ENCODE results near the gene KRT78. TPM values are rescaled to one million over a fixed set of nuclear protein-coding genes. Genes with fewer than 3 reads are reported as not detected.

KRT78 gene
- total RNA-seq, 1 experiment from 2014 or later: not detected

- DNase-seq (ENCODE audit: low read depth): peak; percentile 47
- in situ Hi-C loops (cut with HindIII; ENCODE audit: low pct_unique_long_range_greater_than_20kb, low sequenced_read_pairs): no loop called here
These were observed 1.3 kb downstream of the KRT78 start for GRCh38 chr12:52847335-52848102.

- no peak for DNase-seq (ENCODE audit: low read depth)
- in situ Hi-C loops (cut with HindIII; ENCODE audit: low pct_unique_long_range_greater_than_20kb, low sequenced_read_pairs): no loop called here
These were observed 2.3 kb downstream of the KRT78 start for GRCh38 chr12:52846356-52846970.

- in situ Hi-C loops (cut with HindIII; ENCODE audit: low pct_unique_long_range_greater_than_20kb, low sequenced_read_pairs): no loop called here
- no peak for DNase-seq (ENCODE audit: low read depth)
These were observed 2.8 kb downstream of the KRT78 start for GRCh38 chr12:52845946-52846345.

- in situ Hi-C loops (cut with HindIII; ENCODE audit: low pct_unique_long_range_greater_than_20kb, low sequenced_read_pairs): no loop called here
These were observed 4.4 kb downstream of the KRT78 start for GRCh38 chr12:52844386-52844785.

GRCh38 chr12:52839436-52840105 lies 9.2 kb downstream of the KRT78 start:
- in situ Hi-C loops (cut with HindIII; ENCODE audit: low pct_unique_long_range_greater_than_20kb, low sequenced_read_pairs): no loop called here
- DNase-seq (ENCODE audit: low read depth): no peak

More at GRCh38 chr12:52844386-52844785, 4.4 kb downstream of the KRT78 start:
- no peak for DNase-seq (ENCODE audit: low read depth)

- in situ Hi-C loops (cut with HindIII; ENCODE audit: low pct_unique_long_range_greater_than_20kb, low sequenced_read_pairs): no loop called here
- no peak for DNase-seq (ENCODE audit: low read depth)
These were observed 10.0 kb downstream of the KRT78 start for GRCh38 chr12:52838609-52839435.

GRCh38 chr12:52837781-52838608 lies 10.8 kb downstream of the KRT78 start:
- no peak for DNase-seq (ENCODE audit: low read depth)
- in situ Hi-C loops (cut with HindIII; ENCODE audit: low pct_unique_long_range_greater_than_20kb, low sequenced_read_pairs): no loop called here

- in situ Hi-C loops (cut with HindIII; ENCODE audit: low pct_unique_long_range_greater_than_20kb, low sequenced_read_pairs): no loop called here
- DNase-seq (ENCODE audit: low read depth): peak; percentile 18
These were observed 11.4 kb downstream of the KRT78 start for GRCh38 chr12:52837413-52837741.

GRCh38 chr12:52836491-52837412 lies 12.0 kb downstream of the KRT78 start:
- in situ Hi-C loops (cut with HindIII; ENCODE audit: low pct_unique_long_range_greater_than_20kb, low sequenced_read_pairs): no loop called here
- no peak for DNase-seq (ENCODE audit: low read depth)

- DNase-seq (ENCODE audit: low read depth): no peak
- in situ Hi-C loops (cut with HindIII; ENCODE audit: low pct_unique_long_range_greater_than_20kb, low sequenced_read_pairs): no loop called here
These were observed 12.7 kb downstream of the KRT78 start for GRCh38 chr12:52836042-52836466.

- in situ Hi-C loops (cut with HindIII; ENCODE audit: low pct_unique_long_range_greater_than_20kb, low sequenced_read_pairs): no loop called here
- no peak for DNase-seq (ENCODE audit: low read depth)
These were observed 13.3 kb downstream of the KRT78 start for GRCh38 chr12:52835271-52836041.

- in situ Hi-C loops (cut with HindIII; ENCODE audit: low pct_unique_long_range_greater_than_20kb, low sequenced_read_pairs): no loop called here
- DNase-seq (ENCODE audit: low read depth): no peak
These were observed 14.1 kb downstream of the KRT78 start for GRCh38 chr12:52834727-52835001.

- no peak for DNase-seq (ENCODE audit: low read depth)
- in situ Hi-C loops (cut with HindIII; ENCODE audit: low pct_unique_long_range_greater_than_20kb, low sequenced_read_pairs): no loop called here
These were observed 14.7 kb downstream of the KRT78 start, which contains the start of gene KRT79 for GRCh38 chr12:52833922-52834726. Gene KRT79 (minus strand): TSS chr12:52834311. CDS start chr12:52834260, 51 bp downstream.

GRCh38 chr12:52832985-52833905 lies 15.5 kb downstream of the KRT78 start:
- in situ Hi-C loops (cut with HindIII; ENCODE audit: low pct_unique_long_range_greater_than_20kb, low sequenced_read_pairs): no loop called here
- DNase-seq (ENCODE audit: low read depth): no peak

GRCh38 chr12:52832451-52832850 lies 16.3 kb downstream of the KRT78 start:
- in situ Hi-C loops (cut with HindIII; ENCODE audit: low pct_unique_long_range_greater_than_20kb, low sequenced_read_pairs): no loop called here
- no peak for DNase-seq (ENCODE audit: low read depth)
